ENCODE data around the gene UBXN10. TPM values are rescaled to one million over a fixed set of nuclear protein-coding genes. Genes with fewer than 3 reads are reported as not detected.
A peak's percentile ranks its signal among the peaks of the same experiment; 100 is the strongest.

Gene UBXN10
- total RNA-seq = 1 to 10 TPM; 1.3 to 6.6 (median 4.9) TPM

GRCh38 chr1:20185834-20186782, at the start of gene UBXN10, which contains the start of gene PLA2G2C:
Gene UBXN10, plus strand, starts transcription at chr1:20186096. Its CDS starts 4,466 bp downstream, at chr1:20190562.
Gene PLA2G2C, minus strand, starts transcription at chr1:20186518. Its CDS starts 9,155 bp downstream, at chr1:20177363.
- Histone ChIP-seq H3K4me1 (peaks cover 0 to 8% of the 10 kb centered on the region in 2 donors), H3K36me3 (no peaks in the 10 kb centered on the region), H3K27me3 (no peaks in the 10 kb centered on the region), H3K9me3 (no peaks in the 10 kb centered on the region), H3K27ac (peak within 1 kb of the TSS; percentile 66 to 85), H3K4me3 (peak within 1 kb of the TSS; percentile 40 to 72 (median 60))
- DNase-seq (ENCODE audit: low spot score in 2 of 2) = peak; percentile 45 to 67
- intact Hi-C loops (cut with DNase I; ENCODE audit: low total_unique reads) = no loop called here
- TF ChIP-seq POLR2A (IDR thresholded peaks at IDR 0.05) (no peak), CTCF (IDR thresholded peaks at IDR 0.05) (no peak), POLR2AphosphoS5 (IDR thresholded peaks at IDR 0.05) (no peak)

GRCh38 chr1:20136249-20136648, 49.6 kb upstream of the UBXN10 start:
- TF ChIP-seq POLR2A (IDR thresholded peaks at IDR 0.05) (no peak), POLR2AphosphoS5 (IDR thresholded peaks at IDR 0.05) (no peak), CTCF (IDR thresholded peaks at IDR 0.05) (no peak)

GRCh38 chr1:20137055-20137454, 48.8 kb upstream of the UBXN10 start:
- DNase-seq (ENCODE audit: low spot score in 2 of 2) = peak in 1 of 2 donors; percentile 33
- H3K9me3 ChIP-seq = no peaks in the 10 kb centered on the region
- no peaks in the 10 kb centered on the region for H3K4me1 ChIP-seq
- H3K27me3 ChIP-seq = no peaks in the 10 kb centered on the region
- no peak overlapping the region for H3K4me3 ChIP-seq
- peak overlapping the region; percentile 25 to 48 for H3K27ac ChIP-seq
- TF ChIP-seq CTCF (IDR thresholded peaks at IDR 0.05) = no peak
- no peak for TF ChIP-seq POLR2A (IDR thresholded peaks at IDR 0.05)
- TF ChIP-seq POLR2AphosphoS5 (IDR thresholded peaks at IDR 0.05) = no peak
- intact Hi-C loops (cut with DNase I; ENCODE audit: low total_unique reads) = no loop called here
- H3K36me3 ChIP-seq = no peaks in the 10 kb centered on the region

More at GRCh38 chr1:20136249-20136648, 49.6 kb upstream of the UBXN10 start:
- H3K36me3 ChIP-seq = no peaks in the 10 kb centered on the region
- no peaks in the 10 kb centered on the region for H3K9me3 ChIP-seq
- H3K27ac ChIP-seq = no peak overlapping the region
- no peak overlapping the region for H3K4me3 ChIP-seq
- H3K4me1 ChIP-seq = no peaks in the 10 kb centered on the region
- H3K27me3 ChIP-seq = no peaks in the 10 kb centered on the region
- intact Hi-C loops (cut with DNase I; ENCODE audit: low total_unique reads) = no loop called here
- no peak for DNase-seq (ENCODE audit: low spot score in 2 of 2)

- DNase-seq (ENCODE audit: low spot score in 2 of 2) = no peak
- intact Hi-C loops (cut with DNase I; ENCODE audit: low total_unique reads) = no loop called here
- no peaks in the 10 kb centered on the region for H3K27me3 ChIP-seq
- no peaks in the 10 kb centered on the region for H3K4me1 ChIP-seq
- H3K9me3 ChIP-seq = no peaks in the 10 kb centered on the region
- TF ChIP-seq POLR2AphosphoS5 (IDR thresholded peaks at IDR 0.05) = no peak
- TF ChIP-seq POLR2A (IDR thresholded peaks at IDR 0.05) = no peak
- no peak for TF ChIP-seq CTCF (IDR thresholded peaks at IDR 0.05)
- peak overlapping the region; percentile 25 to 52 for H3K27ac ChIP-seq
- H3K4me3 ChIP-seq = no peak overlapping the region
- no peaks in the 10 kb centered on the region for H3K36me3 ChIP-seq
Observed at GRCh38 chr1:20137604-20138003, 48.3 kb upstream of the UBXN10 start.

- no peaks in the 10 kb centered on the region for H3K9me3 ChIP-seq
Observed at GRCh38 chr1:20138346-20138745, 47.5 kb upstream of the UBXN10 start.

More at GRCh38 chr1:20138346-20138745, 47.5 kb upstream of the UBXN10 start:
- TF ChIP-seq CTCF (IDR thresholded peaks at IDR 0.05) = no peak
- TF ChIP-seq POLR2AphosphoS5 (IDR thresholded peaks at IDR 0.05) = no peak
- no peak for TF ChIP-seq POLR2A (IDR thresholded peaks at IDR 0.05)
- Histone ChIP-seq H3K27me3 (no peaks in the 10 kb centered on the region), H3K4me1 (no peaks in the 10 kb centered on the region), H3K36me3 (no peaks in the 10 kb centered on the region), H3K27ac (no peak overlapping the region), H3K4me3 (no peak overlapping the region)
- intact Hi-C loops (cut with DNase I; ENCODE audit: low total_unique reads) = no loop called here
- no peak for DNase-seq (ENCODE audit: low spot score in 2 of 2)

All from breast epithelium (tissue), 4 donors.